ENCODE results near the gene PLD5.

DNA sequence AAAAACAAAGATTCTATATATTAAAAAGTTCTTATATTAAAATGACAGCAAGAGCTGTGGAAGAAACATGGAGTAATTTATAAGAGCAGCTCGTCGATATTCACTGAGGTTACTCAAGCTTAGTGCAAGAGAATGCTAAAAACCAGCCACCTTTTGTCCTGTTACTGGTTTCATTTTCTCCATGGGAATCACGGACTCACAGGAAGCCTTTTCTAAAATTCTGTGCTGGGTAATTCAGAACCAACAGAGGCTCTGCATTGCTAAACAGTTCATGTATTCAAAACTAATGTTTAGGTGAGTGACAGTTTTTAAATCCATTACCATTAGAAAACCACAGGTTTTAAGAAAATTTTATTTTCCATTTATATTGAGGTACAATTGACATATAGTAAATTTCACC, 377.8 kb downstream of the PLD5 start:
- TF ChIP-seq, protein P1, sequence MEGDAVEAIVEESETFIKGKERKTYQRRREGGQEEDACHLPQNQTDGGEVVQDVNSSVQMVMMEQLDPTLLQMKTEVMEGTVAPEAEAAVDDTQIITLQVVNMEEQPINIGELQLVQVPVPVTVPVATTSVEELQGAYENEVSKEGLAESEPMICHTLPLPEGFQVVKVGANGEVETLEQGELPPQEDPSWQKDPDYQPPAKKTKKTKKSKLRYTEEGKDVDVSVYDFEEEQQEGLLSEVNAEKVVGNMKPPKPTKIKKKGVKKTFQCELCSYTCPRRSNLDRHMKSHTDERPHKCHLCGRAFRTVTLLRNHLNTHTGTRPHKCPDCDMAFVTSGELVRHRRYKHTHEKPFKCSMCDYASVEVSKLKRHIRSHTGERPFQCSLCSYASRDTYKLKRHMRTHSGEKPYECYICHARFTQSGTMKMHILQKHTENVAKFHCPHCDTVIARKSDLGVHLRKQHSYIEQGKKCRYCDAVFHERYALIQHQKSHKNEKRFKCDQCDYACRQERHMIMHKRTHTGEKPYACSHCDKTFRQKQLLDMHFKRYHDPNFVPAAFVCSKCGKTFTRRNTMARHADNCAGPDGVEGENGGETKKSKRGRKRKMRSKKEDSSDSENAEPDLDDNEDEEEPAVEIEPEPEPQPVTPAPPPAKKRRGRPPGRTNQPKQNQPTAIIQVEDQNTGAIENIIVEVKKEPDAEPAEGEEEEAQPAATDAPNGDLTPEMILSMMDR (IDR thresholded peaks at IDR 0.05), result no peak
- no peak for TF ChIP-seq POLR2A (IDR thresholded peaks at IDR 0.05)
